ENCODE measurements around the gene LRFN4. TPM values are rescaled to one million over a fixed set of nuclear protein-coding genes. Genes with fewer than 3 reads are reported as not detected.

LRFN4 gene
- total and polyA plus RNA-seq, 2 donors (not counting 3 experiments of a cell fraction or from before 2014, with no cell fraction given), result 22.3 to 37.4 TPM

- Histone ChIP-seq H2AFZ (ENCODE audit: low read depth, low read length) (no peak overlapping the region), H3K9ac (replicated peaks; ENCODE audit: extremely low read depth, insufficient read depth, low read length) (no peak overlapping the region), H3K27ac (ENCODE audit: insufficient read depth, low read depth, low read length) (no peak overlapping the region), H3K4me1 (ENCODE audit: control insufficient read depth, extremely low read depth, insufficient read depth, low read length) (peaks cover 8% of the 10 kb centered on the region), H3K4me3 (replicated peaks in 1 of 3; ENCODE audit: insufficient read depth in 1 of 3, low read depth in 1 of 3, low read length in 3 of 3) (no peak overlapping the region), H3K9me1 (replicated peaks; ENCODE audit: control insufficient read depth, extremely low read depth, insufficient read depth, low read length) (no peaks in the 10 kb centered on the region), H3K27me3 (ENCODE audit: control insufficient read depth in 2 of 2, insufficient read depth in 2 of 2, low read length in 2 of 2) (no peaks in the 10 kb centered on the region), H3K79me2 (ENCODE audit: control insufficient read depth, insufficient read depth, low read length) (no peaks in the 10 kb centered on the region), H4K20me1 (replicated peaks; ENCODE audit: control insufficient read depth, extremely low read depth, insufficient read depth, low read length) (no peaks in the 10 kb centered on the region), H3K9me3 (replicated peaks; ENCODE audit: control insufficient read depth, insufficient read depth, low read length) (no peaks in the 10 kb centered on the region), H3K4me2 (ENCODE audit: insufficient read depth, low read length) (no peak overlapping the region), H3K36me3 (ENCODE audit: control insufficient read depth in 2 of 2, extremely low read depth in 1 of 2, insufficient read depth in 2 of 2, low read length in 2 of 2) (no peaks in the 10 kb centered on the region)
- no peak for TF ChIP-seq CTCF (IDR thresholded peaks at IDR 0.05; ENCODE audit: extremely low read depth in 1 of 2, insufficient read depth in 1 of 2, low read depth in 1 of 2, low read length in 2 of 2)
- no peak for TF ChIP-seq POLR2A (IDR thresholded peaks at IDR 0.05; ENCODE audit: low read depth, low read length)
- TF ChIP-seq FOS (IDR thresholded peaks at IDR 0.05; ENCODE audit: borderline replicate concordance, insufficient read depth, low read length), result no peak
- no peak for TF ChIP-seq MYC (IDR thresholded peaks at IDR 0.05; ENCODE audit: low read depth, low read length)
- no peak for TF ChIP-seq GATA2 (IDR thresholded peaks at IDR 0.05; ENCODE audit: insufficient read depth, insufficient read length, low read depth, low read length)
- POLR2A ChIA-PET, result no interaction called here
- CTCF ChIA-PET, result no interaction called here
- BruUV-seq (replicated peaks), result no TSS peak
- no peak for FAIRE-seq
- dilution Hi-C loops (cut with MboI; ENCODE audit: extremely low pct_ligation_motif_present, low sequenced_read_pairs), result no loop called here
- intact Hi-C loops (cut with micrococcal nuclease), result no loop called here
- DNase-seq (ENCODE audit: low read depth, low spot score), result no peak
Observed at GRCh38 chr11:66909181-66909580, 52.3 kb downstream of the LRFN4 start.

GRCh38 chr11:66910016-66910415, 53.2 kb downstream of the LRFN4 start:
- no peaks in the 10 kb centered on the region for H3K27me3 ChIP-seq (ENCODE audit: control insufficient read depth in 2 of 2, insufficient read depth in 2 of 2, low read length in 2 of 2)
- FAIRE-seq (no peak), DNase-seq (ENCODE audit: low read depth, low spot score) (no peak)
- no peak overlapping the region for H3K4me3 ChIP-seq (replicated peaks in 1 of 3; ENCODE audit: insufficient read depth in 1 of 3, low read depth in 1 of 3, low read length in 3 of 3)
- BruUV-seq (replicated peaks), result no TSS peak
- dilution Hi-C loops (cut with MboI; ENCODE audit: extremely low pct_ligation_motif_present, low sequenced_read_pairs) (no loop called here), intact Hi-C loops (cut with micrococcal nuclease) (no loop called here)
- no peaks in the 10 kb centered on the region for H3K79me2 ChIP-seq (ENCODE audit: control insufficient read depth, insufficient read depth, low read length)
- H3K9ac ChIP-seq (replicated peaks; ENCODE audit: extremely low read depth, insufficient read depth, low read length), result no peak overlapping the region
- H3K9me1 ChIP-seq (replicated peaks; ENCODE audit: control insufficient read depth, extremely low read depth, insufficient read depth, low read length), result no peaks in the 10 kb centered on the region
- TF ChIP-seq CTCF (IDR thresholded peaks at IDR 0.05; ENCODE audit: extremely low read depth in 1 of 2, insufficient read depth in 1 of 2, low read depth in 1 of 2, low read length in 2 of 2) (no peak), POLR2A (IDR thresholded peaks at IDR 0.05; ENCODE audit: low read depth, low read length) (no peak), JUN (IDR thresholded peaks at IDR 0.05; ENCODE audit: borderline replicate concordance, insufficient read depth, insufficient read length, low read depth) (no peak), POLR2AphosphoS5 (IDR thresholded peaks at IDR 0.05; ENCODE audit: insufficient read depth, low read depth, low read length) (no peak), EZH2 (IDR thresholded peaks at IDR 0.05; ENCODE audit: borderline replicate concordance, low read depth, low read length, severe bottlenecking) (no peak), GATA2 (IDR thresholded peaks at IDR 0.05; ENCODE audit: insufficient read depth, insufficient read length, low read depth, low read length) (no peak), MAX (IDR thresholded peaks at IDR 0.05; ENCODE audit: insufficient read depth, insufficient read length) (no peak)
- no peak overlapping the region for H3K27ac ChIP-seq (ENCODE audit: insufficient read depth, low read depth, low read length)
- no peaks in the 10 kb centered on the region for H3K36me3 ChIP-seq (ENCODE audit: control insufficient read depth in 2 of 2, extremely low read depth in 1 of 2, insufficient read depth in 2 of 2, low read length in 2 of 2)
- H3K4me2 ChIP-seq (ENCODE audit: insufficient read depth, low read length), result no peak overlapping the region
- H4K20me1 ChIP-seq (replicated peaks; ENCODE audit: control insufficient read depth, extremely low read depth, insufficient read depth, low read length), result no peaks in the 10 kb centered on the region
- H3K4me1 ChIP-seq (ENCODE audit: control insufficient read depth, extremely low read depth, insufficient read depth, low read length), result peaks cover 5% of the 10 kb centered on the region
- CTCF ChIA-PET, result no interaction called here
- H3K9me3 ChIP-seq (replicated peaks; ENCODE audit: control insufficient read depth, insufficient read depth, low read length), result no peaks in the 10 kb centered on the region
- POLR2A ChIA-PET, result no interaction called here
- no peak overlapping the region for H2AFZ ChIP-seq (ENCODE audit: low read depth, low read length)
